Left lobe of liver (tissue), 2 donors: ENCODE results near the gene ETNPPL. TPM values are rescaled to one million over a fixed set of nuclear protein-coding genes. Genes with fewer than 3 reads are reported as not detected.
A peak's percentile ranks its signal among the peaks of the same experiment; 100 is the strongest.
"Not testable (repeated sequence)": the region's sequence is repeated elsewhere in the genome, so short reads cannot be mapped to it uniquely, and the experiment has no call there.

Source experiments
- ATAC-seq: fragments of 200-7000 bp; cut with Tn5 transposase; one replicate; pipeline ENCODE4 v1.9.1; 2020; ENCODE audit warnings: mild to moderate bottlenecking, moderate library complexity
- DNase-seq: peaks from one replicate; pipeline ENCODE4 v3.0.0-alpha.2; 2020; ENCODE audit warnings: low spot score
- total RNA-seq: library from RNA; stranded (reverse); gene quantifications from one replicate; pipeline ENCODE4 v1.2.1, GENCODE V29; 2021
- donor health status: DM: no; HTN: no; CAD: no; lungs with moderate emphysema.
- donor health status: DM: no; HTN: yes; CAD: no.

The ETNPPL gene
- total RNA-seq, 1 donor from 2014 or later = 127 TPM

GRCh38 chr4:108763226-108763593 is 357 bp upstream of the ETNPPL start:
- DNase-seq (no peak), ATAC-seq (peak; percentile 43)

GRCh38 chr4:108758498-108758897 is 4.4 kb downstream of the ETNPPL start:
- DNase-seq = no peak

GRCh38 chr4:108754327-108754726 is 8.5 kb downstream of the ETNPPL start:
- peak; percentile 52 for ATAC-seq
- no peak for DNase-seq

More at GRCh38 chr4:108758498-108758897, 4.4 kb downstream of the ETNPPL start:
- ATAC-seq = no peak

- ATAC-seq (no peak), DNase-seq (no peak)
Observed at GRCh38 chr4:108751321-108751720, 11.5 kb downstream of the ETNPPL start.

GRCh38 chr4:108749119-108749518 is 13.7 kb downstream of the ETNPPL start:
- ATAC-seq = no peak

GRCh38 chr4:108746511-108746910 is 16.3 kb downstream of the ETNPPL start:
- ATAC-seq (no peak), DNase-seq (no peak)

More at GRCh38 chr4:108749119-108749518, 13.7 kb downstream of the ETNPPL start:
- no peak for DNase-seq

GRCh38 chr4:108744307-108744706 is 18.5 kb downstream of the ETNPPL start:
- ATAC-seq = peak; percentile 92
- DNase-seq = peak; percentile 78

DNA sequence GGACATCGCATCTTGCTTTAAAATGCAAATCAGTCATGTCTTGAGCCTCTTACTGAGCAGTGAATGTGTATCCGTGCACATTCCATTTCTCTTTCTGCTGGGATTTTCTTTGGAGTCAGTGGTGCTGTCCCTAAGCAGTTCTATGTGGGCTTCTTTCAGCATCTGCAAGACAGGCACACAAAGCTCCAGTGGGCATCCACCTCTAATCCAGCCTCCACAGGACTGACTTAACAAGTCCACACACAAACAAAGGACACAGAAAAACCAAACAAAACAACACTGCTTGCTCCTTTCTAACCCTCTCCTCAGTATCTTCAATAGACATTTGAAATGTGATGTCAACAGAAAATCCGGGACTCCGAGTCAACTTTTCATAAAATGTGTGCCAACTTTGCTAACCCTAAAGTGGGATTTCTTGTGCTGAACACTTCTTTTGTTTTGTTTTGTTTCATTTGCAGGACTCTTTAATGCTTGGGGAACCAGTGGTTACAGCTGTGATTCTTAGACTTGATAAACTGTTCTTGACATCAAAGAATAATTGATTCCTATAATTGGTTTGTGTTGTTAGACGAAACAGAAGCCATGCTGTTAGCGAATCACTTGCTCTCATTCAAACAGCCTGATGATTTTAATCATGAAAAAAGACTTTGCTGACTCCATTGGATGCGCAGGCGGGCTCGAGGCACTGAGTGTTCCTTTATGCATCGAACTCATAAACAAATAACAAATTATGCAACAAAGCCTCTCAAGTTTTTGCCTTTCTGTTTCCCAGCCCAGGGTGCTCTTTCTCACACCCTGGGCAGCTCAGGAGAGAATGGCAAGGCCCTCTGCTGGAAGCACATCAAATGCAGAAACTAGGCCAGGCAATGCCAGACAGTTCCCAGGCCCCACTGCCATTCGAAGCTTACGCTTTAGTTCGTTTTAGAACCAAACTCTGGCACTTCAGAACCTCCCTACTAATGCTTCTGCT is 20.1 kb downstream of the ETNPPL start:
- peak; percentile 79 for ATAC-seq
- peak; percentile 63 for DNase-seq

DNA sequence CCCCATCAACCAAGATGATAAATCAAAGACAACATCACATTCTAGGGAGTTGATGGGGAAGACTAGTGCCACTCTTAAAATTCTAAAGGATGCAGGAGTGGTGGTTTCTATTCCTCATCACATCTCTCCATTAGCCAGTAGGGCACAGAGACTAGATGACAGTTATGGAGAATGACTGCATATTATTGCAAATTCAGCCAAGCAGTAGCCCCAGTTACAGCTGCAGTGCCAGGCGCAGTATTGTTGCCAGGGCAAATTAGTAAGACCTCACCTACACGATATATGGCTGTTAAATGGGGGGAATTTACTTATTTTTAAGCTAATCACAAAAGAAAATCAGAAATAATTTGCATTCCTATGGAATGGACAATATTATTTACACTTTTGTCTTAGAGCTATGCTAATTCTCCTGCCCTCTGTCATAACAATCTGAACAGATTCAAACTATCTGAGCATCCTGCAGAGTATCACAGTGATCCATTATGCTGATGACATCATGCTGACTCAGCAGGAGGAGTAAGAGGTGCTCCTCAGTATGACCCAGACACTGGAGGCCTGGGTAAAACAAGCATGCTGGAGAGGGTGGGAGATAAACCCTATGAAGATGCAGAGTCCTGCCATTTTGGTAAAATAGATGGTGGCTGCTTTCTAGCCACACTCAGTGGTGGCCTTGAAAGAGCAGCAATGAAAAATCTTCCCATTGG is 24.7 kb downstream of the ETNPPL start:
- DNase-seq = no peak
- ATAC-seq = peak; percentile 24

- peak; percentile 8 for ATAC-seq
Observed at GRCh38 chr4:108731006-108731405, 31.8 kb downstream of the ETNPPL start.

GRCh38 chr4:108730579-108730978 is 32.3 kb downstream of the ETNPPL start:
- ATAC-seq = peak; percentile 100
- peak; percentile 91 for DNase-seq

More at GRCh38 chr4:108731006-108731405, 31.8 kb downstream of the ETNPPL start:
- DNase-seq = no peak

DNA sequence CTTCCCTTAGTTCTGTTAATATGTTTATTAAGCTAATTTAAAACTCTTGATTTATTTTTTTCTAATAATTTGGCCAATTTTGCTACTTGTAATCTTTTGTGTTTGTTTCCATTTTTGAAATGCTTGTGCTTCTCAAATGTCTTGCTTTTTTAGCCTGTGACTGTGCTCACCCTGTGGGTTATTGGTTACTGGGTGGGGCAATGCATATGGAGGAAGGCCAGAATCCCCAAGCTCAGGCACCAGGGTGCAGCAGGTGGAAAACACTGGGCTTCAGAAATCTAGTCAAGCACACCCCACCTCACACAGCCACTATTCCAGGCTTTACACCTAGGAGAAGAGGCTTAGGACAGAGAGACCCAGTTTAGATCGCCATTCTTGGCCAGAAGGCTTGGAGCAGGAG is 33.1 kb downstream of the ETNPPL start:
- no peak for DNase-seq
- ATAC-seq = no peak

GRCh38 chr4:108725457-108725856 is 37.4 kb downstream of the ETNPPL start:
- ATAC-seq (no peak), DNase-seq (no peak)

DNA sequence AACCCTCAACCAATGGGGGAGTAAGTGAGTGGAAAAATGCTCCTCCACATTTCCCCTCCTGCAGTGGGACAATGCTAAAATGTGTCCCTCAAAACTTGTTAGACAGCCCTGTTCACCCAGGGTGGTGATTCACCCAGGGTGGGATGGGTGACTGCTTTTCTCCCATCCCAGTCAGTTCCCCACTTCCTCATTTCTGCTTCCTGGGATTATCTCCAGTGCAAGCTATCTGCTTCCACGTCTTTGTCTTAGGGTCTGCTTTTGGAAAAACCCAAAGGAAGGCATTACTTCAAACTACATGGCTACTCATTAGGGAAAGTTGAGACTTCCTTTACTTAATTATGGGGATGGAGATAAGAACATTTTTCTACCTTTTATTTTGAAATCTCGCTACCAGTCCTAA is 45.5 kb downstream of the ETNPPL start:
- DNase-seq (no peak), ATAC-seq (no peak)

- peak; percentile 58 for ATAC-seq
- no peak for DNase-seq
Observed at GRCh38 chr4:108716340-108716739, 46.5 kb downstream of the ETNPPL start.

GRCh38 chr4:108714880-108715279 is 48.0 kb downstream of the ETNPPL start:
- ATAC-seq = peak; percentile 86
- no peak for DNase-seq

- not testable (repeated sequence) for DNase-seq, ATAC-seq
Observed at GRCh38 chr4:108710578-108710977, 52.3 kb downstream of the ETNPPL start.

- ATAC-seq = no peak
Observed at GRCh38 chr4:108709722-108710121, 53.1 kb downstream of the ETNPPL start.

GRCh38 chr4:108709234-108709633 is 53.6 kb downstream of the ETNPPL start:
- ATAC-seq = no peak
- DNase-seq = no peak

More at GRCh38 chr4:108709722-108710121, 53.1 kb downstream of the ETNPPL start:
- DNase-seq = no peak

DNA sequence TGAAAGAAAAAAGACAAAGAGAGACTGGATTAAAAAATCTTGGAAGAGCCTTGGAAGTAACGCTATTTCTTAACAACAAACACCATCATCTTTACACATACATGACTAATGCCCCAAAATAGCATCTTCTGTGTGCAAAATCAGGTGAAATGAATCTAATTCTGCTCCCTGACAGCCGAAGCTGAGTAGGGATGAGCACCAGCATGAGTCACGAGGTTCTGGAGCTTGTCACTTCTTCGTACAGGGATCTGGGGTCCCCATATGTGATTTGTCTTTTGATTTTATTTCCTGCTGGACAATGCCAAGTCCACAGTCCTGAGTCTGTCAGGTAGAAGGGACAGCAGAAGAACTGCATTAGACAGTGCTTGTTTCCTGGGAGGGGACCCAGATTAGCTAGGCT is 56.6 kb downstream of the ETNPPL start:
- ATAC-seq = peak; percentile 26
- DNase-seq = no peak

- DNase-seq (peak; percentile 76), ATAC-seq (peak; percentile 90)
Observed at GRCh38 chr4:108703966-108704365, 58.9 kb downstream of the ETNPPL start.

- ATAC-seq = no peak
- no peak for DNase-seq
Observed at GRCh38 chr4:108703370-108703769, 59.5 kb downstream of the ETNPPL start.
